Neural progenitor cell (in vitro differentiated cells): ENCODE data around the gene TMEM176A. TPM values are rescaled to one million over a fixed set of nuclear protein-coding genes. Genes with fewer than 3 reads are reported as not detected.

ENCODE experiments used
- DNase-seq: peaks from one replicate; pipeline ENCODE4 v3.0.0-alpha.2; 2016; ENCODE audit warnings: low spot score
- H2AFZ ChIP-seq: fragments of 200-600 bp; sonication (generic); replicated peaks from 2 replicates; pipeline ENCODE4 v1.6.1; 2016; ENCODE audit warnings: antibody characterized with exemption
- H3F3A ChIP-seq: fragments of 200-600 bp; sonication (generic); 2 replicates; pipeline ENCODE4 v1.6.1; 2016; ENCODE audit warnings: antibody characterized with exemption, low read depth
- H3K27ac ChIP-seq: fragments of 200-600 bp; sonication (generic); 2 replicates; pipeline ENCODE4 v1.5.1; 2016; ENCODE audit warnings: mild to moderate bottlenecking
- H3K27me3 ChIP-seq: fragments of 200-600 bp; sonication (generic); 2 replicates; pipeline ENCODE4 v1.6.1; 2016; ENCODE audit warnings: mild to moderate bottlenecking, moderate library complexity
- H3K36me3 ChIP-seq: fragments of 200-600 bp; sonication (generic); 2 replicates; pipeline ENCODE4 v1.5.1; 2016
- H3K4me1 ChIP-seq: fragments of 200-600 bp; sonication (generic); 2 replicates; pipeline ENCODE4 v1.6.1; 2016; ENCODE audit warnings: mixed run types
- H3K4me2 ChIP-seq: fragments of 200-600 bp; sonication (generic); 2 replicates; pipeline ENCODE4 v1.6.1; 2016
- H3K4me3 ChIP-seq: fragments of 200-600 bp; sonication (generic); 2 replicates; pipeline ENCODE4 v1.5.1; 2016
- H3K79me2 ChIP-seq: fragments of 200-600 bp; sonication (generic); 2 replicates; pipeline ENCODE4 v1.6.1; 2016; ENCODE audit warnings: low read depth
- H3K9ac ChIP-seq: fragments of 200-600 bp; sonication (generic); 2 replicates; pipeline ENCODE4 v1.6.1; 2016
- H3K9me3 ChIP-seq: fragments of 200-600 bp; sonication (generic); 2 replicates; pipeline ENCODE4 v1.5.1; 2016; ENCODE audit warnings: low read depth
- H4K20me1 ChIP-seq: fragments of 200-600 bp; sonication (generic); 2 replicates; pipeline ENCODE4 v1.6.1; 2016; ENCODE audit warnings: low read depth
- H3K27ac Mint-ChIP-seq: 3 replicates; pipeline ENCODE4 v1.8.0; 2021; ENCODE audit warnings: mixed read lengths
- H3K27me3 Mint-ChIP-seq: 2 replicates; pipeline ENCODE4 v1.8.0; 2022; ENCODE audit warnings: low read depth, mild to moderate bottlenecking, inconsistent platforms, moderate library complexity, mixed read lengths; ENCODE audit not compliant: insufficient read depth
- H3K36me3 Mint-ChIP-seq: 3 replicates; pipeline ENCODE4 v1.8.0; 2021; ENCODE audit warnings: mixed read lengths
- H3K4me1 Mint-ChIP-seq: 3 replicates; pipeline ENCODE4 v1.8.0; 2021; ENCODE audit warnings: mixed read lengths
- H3K4me3 Mint-ChIP-seq: 3 replicates; pipeline ENCODE4 v1.8.0; 2021; ENCODE audit warnings: mild to moderate bottlenecking, moderate library complexity, mixed read lengths
- H3K9me3 Mint-ChIP-seq: 3 replicates; pipeline ENCODE4 v1.8.0; 2020; ENCODE audit warnings: mixed read lengths
- EZH2 ChIP-seq: fragments of 200-600 bp; sonication (generic); IDR thresholded peaks from 2 replicates; pipeline ENCODE4 v1.6.1; 2017; ENCODE audit warnings: antibody characterized with exemption, mild to moderate bottlenecking, moderate library complexity
- EZH2phosphoT487 ChIP-seq: fragments of 200-600 bp; sonication (generic); IDR thresholded peaks from 2 replicates; pipeline ENCODE4 v1.6.1; 2017; ENCODE audit warnings: antibody characterized with exemption
- total RNA-seq: library from RNA; depleted of rRNA; stranded (reverse); fragments of >200 nt; gene quantifications from 2 replicates; pipeline ENCODE4 v1.2.3, GENCODE V29; 2015; ENCODE audit warnings: low replicate concordance
- TF ChIP-seq, protein P1 (sequence below): fragments of 200-600 bp; sonication (generic); IDR thresholded peaks from 2 replicates; pipeline ENCODE4 v1.5.1; 2017; ENCODE audit warnings: antibody characterized with exemption, mild to moderate bottlenecking

Gene TMEM176A, protein sequence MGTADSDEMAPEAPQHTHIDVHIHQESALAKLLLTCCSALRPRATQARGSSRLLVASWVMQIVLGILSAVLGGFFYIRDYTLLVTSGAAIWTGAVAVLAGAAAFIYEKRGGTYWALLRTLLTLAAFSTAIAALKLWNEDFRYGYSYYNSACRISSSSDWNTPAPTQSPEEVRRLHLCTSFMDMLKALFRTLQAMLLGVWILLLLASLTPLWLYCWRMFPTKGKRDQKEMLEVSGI
- total RNA-seq = 0.62 TPM in 1 of 2 replicates, not detected in the other

DNA sequence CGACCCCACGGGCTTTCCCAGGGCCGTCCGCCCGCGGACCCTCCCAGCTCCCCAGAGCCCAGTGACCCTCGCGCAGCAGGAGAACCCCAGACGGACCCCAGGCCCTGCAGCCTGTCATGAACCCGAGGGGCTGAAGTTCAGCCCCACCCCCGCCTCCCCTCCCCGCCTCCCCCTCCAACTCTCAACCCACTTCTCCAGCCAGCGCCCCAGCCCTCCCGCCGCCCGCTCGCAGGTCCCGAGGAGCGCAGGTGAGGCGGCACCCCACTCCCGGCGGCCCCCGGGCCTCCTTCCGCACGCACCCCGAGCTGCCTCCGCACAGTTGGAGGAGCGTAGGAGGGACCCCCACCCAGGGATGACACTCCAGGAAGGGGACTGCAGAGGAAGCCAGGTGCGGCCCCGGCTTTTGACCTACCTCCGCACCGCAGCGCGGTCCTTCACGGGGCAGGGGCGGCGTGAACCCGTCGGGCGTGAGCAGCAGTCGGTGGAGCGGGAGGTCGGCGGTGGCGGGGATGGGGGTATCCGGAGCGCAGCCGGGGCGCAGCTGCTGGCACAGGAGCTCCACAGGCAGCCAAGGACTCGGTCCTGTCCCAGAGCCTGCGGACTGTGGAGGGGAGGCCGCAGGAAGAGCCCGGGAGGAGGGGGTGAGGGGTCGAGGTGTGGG, at the start of gene TMEM176A:
Gene TMEM176A (plus strand): TSS at position 189 of the 661 bp plus-strand sequence. CDS start 782 bp downstream, outside the sequence.
- H3K79me2 ChIP-seq = no peaks in the 10 kb centered on the region
- peak; percentile 75 for TF ChIP-seq EZH2phosphoT487
- TF ChIP-seq, protein P1, sequence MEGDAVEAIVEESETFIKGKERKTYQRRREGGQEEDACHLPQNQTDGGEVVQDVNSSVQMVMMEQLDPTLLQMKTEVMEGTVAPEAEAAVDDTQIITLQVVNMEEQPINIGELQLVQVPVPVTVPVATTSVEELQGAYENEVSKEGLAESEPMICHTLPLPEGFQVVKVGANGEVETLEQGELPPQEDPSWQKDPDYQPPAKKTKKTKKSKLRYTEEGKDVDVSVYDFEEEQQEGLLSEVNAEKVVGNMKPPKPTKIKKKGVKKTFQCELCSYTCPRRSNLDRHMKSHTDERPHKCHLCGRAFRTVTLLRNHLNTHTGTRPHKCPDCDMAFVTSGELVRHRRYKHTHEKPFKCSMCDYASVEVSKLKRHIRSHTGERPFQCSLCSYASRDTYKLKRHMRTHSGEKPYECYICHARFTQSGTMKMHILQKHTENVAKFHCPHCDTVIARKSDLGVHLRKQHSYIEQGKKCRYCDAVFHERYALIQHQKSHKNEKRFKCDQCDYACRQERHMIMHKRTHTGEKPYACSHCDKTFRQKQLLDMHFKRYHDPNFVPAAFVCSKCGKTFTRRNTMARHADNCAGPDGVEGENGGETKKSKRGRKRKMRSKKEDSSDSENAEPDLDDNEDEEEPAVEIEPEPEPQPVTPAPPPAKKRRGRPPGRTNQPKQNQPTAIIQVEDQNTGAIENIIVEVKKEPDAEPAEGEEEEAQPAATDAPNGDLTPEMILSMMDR = no peak
- peak; percentile 41 for TF ChIP-seq EZH2
- H2AFZ ChIP-seq = peak within 1 kb of the TSS; percentile 60
- peak within 1 kb of the TSS; percentile 76 for H3K4me3 Mint-ChIP-seq
- DNase-seq = no peak
- H3K4me2 ChIP-seq = peak within 1 kb of the TSS; percentile 82
- no peak within 1 kb of the TSS for H3K27ac Mint-ChIP-seq
- H3F3A ChIP-seq = no peaks in the 10 kb centered on the region
- peak within 1 kb of the TSS; percentile 44 for H3K4me3 ChIP-seq
- no peaks in the 10 kb centered on the region for H3K36me3 Mint-ChIP-seq
- H3K27me3 ChIP-seq = peaks cover 74% of the 10 kb centered on the region
- H4K20me1 ChIP-seq = no peaks in the 10 kb centered on the region
- H3K9me3 ChIP-seq = no peaks in the 10 kb centered on the region
- H3K9me3 Mint-ChIP-seq = peaks cover 17% of the 10 kb centered on the region
- no peak within 1 kb of the TSS for H3K9ac ChIP-seq
- H3K4me1 Mint-ChIP-seq = peaks cover 14% of the 10 kb centered on the region
- H3K27me3 Mint-ChIP-seq = peaks cover 39% of the 10 kb centered on the region
- H3K27ac ChIP-seq = no peak within 1 kb of the TSS
- H3K36me3 ChIP-seq = no peaks in the 10 kb centered on the region
- H3K4me1 ChIP-seq = no peaks in the 10 kb centered on the region

DNA sequence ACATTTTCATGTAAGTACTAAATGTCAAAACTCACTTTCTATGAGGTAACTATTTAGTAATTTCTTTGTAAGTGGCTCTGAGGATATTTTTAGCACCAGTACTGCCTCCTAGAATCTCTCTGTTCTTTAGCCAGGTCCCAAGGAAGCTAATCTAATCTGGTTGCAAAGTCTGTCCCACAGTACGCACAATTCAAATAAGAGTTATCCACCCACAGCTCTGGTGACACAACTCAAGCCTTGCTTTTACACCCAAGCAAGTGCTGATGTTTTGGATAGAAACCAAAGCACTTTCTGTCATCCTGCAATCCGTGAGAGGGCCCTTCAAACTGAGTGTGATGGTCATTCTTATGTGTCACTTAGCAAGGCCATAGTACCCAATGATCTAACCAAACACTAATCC, 48.9 kb upstream of the TMEM176A start:
- no peak overlapping the region for H3K4me2 ChIP-seq
- H3K36me3 ChIP-seq = no peaks in the 10 kb centered on the region
- Mint-ChIP-seq H3K4me3 (no peak overlapping the region), H3K4me1 (peaks cover 4% of the 10 kb centered on the region), H3K27ac (no peak overlapping the region), H3K9me3 (no peaks in the 10 kb centered on the region), H3K36me3 (no peaks in the 10 kb centered on the region), H3K27me3 (peaks cover 2% of the 10 kb centered on the region)
- H2AFZ ChIP-seq = no peak overlapping the region
- no peak overlapping the region for H3K27ac ChIP-seq
- TF ChIP-seq EZH2 (no peak), EZH2phosphoT487 (no peak)
- TF ChIP-seq, protein P1 = no peak
- no peaks in the 10 kb centered on the region for H3K79me2 ChIP-seq
- no peak overlapping the region for H3K4me3 ChIP-seq
- no peak overlapping the region for H3K9ac ChIP-seq
- no peaks in the 10 kb centered on the region for H4K20me1 ChIP-seq
- peaks cover 87% of the 10 kb centered on the region for H3K27me3 ChIP-seq
- DNase-seq = no peak
- H3K4me1 ChIP-seq = no peaks in the 10 kb centered on the region
- no peaks in the 10 kb centered on the region for H3K9me3 ChIP-seq
- H3F3A ChIP-seq = no peaks in the 10 kb centered on the region

DNA sequence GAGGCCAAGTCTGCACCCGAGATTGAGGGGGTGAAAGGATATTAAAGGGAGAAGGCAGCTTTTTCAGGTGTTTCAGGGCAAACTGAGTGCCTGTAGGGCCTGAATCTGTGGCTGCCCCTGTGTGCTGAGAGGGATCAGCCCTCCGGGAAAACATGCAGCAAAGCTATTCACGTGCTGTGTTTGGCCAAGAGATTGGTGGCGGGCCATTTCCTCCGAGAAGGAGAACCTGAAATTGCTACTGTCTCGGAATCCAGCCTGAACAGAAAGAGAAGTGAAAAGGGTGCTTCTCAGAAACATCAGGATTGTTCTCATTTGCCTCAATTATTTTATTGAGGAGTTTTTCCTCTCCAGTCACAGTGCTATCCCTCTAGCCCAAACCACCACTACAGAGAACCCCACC, 47.3 kb upstream of the TMEM176A start:
- H3K36me3 ChIP-seq = no peaks in the 10 kb centered on the region
- no peaks in the 10 kb centered on the region for H3K4me1 ChIP-seq
- H3K27me3 Mint-ChIP-seq = peaks cover 2% of the 10 kb centered on the region
- no peak overlapping the region for H3K4me3 Mint-ChIP-seq
- H3K36me3 Mint-ChIP-seq = no peaks in the 10 kb centered on the region
- no peak overlapping the region for H3K27ac Mint-ChIP-seq
- H3K79me2 ChIP-seq = no peaks in the 10 kb centered on the region
- no peak overlapping the region for H3K27ac ChIP-seq
- TF ChIP-seq, protein P1 = no peak
- TF ChIP-seq EZH2 (no peak), EZH2phosphoT487 (no peak)
- no peak for DNase-seq
- no peaks in the 10 kb centered on the region for H3K9me3 Mint-ChIP-seq
- H3K4me1 Mint-ChIP-seq = peaks cover 3% of the 10 kb centered on the region
- H2AFZ ChIP-seq = no peak overlapping the region
- peaks cover 87% of the 10 kb centered on the region for H3K27me3 ChIP-seq
- H3K9me3 ChIP-seq = no peaks in the 10 kb centered on the region
- H3K4me3 ChIP-seq = no peak overlapping the region
- H3K9ac ChIP-seq = no peak overlapping the region
- H4K20me1 ChIP-seq = no peaks in the 10 kb centered on the region
- no peaks in the 10 kb centered on the region for H3F3A ChIP-seq
- H3K4me2 ChIP-seq = no peak overlapping the region
